ENCODE measurements around the gene PEMT.

The PEMT gene

DNA sequence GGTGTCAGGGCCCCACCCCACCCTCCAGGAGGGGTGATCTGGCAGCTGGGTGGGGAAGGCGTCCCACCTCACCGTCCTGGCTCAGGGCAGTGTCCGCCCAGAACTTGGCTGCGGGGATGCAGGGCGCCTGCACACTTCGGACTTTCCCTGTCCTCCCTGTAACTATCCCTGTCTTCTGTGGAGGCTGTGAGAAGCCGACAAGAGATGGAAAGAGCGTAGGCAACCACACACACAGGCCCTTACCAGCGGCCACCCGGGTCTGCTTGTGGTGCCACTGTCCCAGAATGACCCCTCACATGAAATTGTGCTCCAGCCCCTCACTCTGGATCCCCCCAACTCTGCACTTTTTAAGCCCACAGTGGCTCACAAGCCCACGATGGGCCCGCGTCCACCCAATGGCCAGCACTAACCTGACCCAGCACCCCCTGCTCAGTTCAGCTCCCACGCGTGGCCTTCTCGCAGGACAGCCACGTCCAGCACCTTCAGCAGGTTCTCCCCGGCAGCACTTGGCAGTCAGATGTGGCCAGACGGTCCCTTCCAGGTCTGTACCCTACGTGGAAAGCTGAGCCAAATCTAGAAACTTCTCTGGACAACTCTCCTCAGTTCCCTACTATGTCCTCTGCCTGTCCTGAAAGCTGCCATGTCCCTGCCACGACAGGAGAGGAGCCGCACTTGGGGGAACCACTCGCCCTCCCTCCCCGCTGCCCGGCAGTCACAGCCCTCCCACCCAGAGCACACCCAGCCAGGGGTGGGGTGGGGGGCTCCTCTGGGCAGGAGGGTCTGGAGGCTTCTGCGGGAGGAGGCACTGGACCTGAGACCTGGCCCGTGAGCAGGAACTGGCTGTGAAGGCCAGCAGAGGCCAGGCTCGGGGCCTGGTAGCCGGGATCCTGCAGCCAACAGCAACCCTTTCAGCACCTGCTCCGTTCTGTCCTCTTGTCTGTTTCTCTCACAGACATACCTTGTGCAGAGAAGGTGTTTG lies 38.0 kb downstream of the PEMT start:
- no peak for DNase-seq (ENCODE audit: low spot score)

DNA sequence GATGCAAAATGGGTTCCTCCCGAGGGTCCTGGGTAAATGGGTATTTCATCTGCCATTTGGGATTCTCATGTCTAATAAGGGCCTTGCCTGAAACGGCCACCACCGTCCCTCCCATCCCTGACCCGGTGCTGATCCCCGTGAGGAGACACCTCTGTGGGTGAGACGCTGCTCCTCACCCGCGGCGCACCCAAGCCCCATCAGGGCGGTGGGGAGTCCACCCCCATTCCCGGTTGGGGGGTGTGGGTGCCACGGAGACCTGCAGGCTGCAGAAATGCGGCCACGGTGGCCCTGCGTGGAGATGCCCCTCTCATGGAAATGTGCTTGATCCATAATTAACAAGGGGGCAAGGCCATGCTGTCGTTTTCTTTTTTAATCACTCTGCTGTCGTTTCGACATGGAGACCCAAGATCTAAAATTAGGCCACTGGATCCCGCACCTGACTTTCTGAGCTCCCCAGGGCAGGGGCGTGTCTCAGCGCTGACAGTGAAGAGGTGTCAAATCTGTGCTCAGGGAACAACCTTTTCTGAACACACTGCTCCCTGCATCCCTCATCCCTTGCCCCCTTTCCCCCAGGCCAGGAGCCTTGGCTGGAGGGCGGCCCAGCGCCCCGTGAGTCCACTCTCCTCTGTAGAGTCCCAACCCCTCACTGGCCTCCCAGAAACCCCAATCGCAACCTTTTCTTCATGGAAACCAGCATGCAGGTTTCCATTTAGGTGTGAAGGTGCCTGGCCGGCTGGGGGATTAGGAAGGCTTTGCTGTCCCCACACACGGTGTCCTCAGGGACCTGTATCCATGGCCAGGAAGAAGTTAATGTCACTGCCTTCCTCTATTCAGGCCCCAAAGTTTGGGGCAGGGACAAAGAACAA lies 38.9 kb downstream of the PEMT start:
- DNase-seq (ENCODE audit: low spot score), result no peak

DNA sequence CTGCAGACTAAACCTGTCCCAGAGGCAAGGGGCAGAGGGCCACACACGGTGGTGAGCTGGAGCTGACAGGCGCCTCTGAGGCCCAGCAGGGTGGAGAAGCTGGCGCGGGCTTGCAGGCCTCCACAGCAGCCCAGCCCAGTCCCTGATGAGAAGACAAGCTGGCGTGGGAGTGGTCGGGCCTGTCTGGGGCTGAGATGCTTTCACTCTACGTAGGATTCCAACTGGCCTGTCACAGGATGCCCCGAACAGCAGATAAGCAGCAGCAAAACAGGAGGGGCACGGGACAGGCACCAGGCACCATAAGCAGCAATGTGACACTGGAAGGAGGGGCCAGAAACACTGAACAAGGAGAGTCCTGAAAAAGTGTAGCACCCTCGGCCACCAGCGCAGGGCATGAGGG lies 40.1 kb downstream of the PEMT start:
- no peak for DNase-seq (ENCODE audit: low spot score)

DNA sequence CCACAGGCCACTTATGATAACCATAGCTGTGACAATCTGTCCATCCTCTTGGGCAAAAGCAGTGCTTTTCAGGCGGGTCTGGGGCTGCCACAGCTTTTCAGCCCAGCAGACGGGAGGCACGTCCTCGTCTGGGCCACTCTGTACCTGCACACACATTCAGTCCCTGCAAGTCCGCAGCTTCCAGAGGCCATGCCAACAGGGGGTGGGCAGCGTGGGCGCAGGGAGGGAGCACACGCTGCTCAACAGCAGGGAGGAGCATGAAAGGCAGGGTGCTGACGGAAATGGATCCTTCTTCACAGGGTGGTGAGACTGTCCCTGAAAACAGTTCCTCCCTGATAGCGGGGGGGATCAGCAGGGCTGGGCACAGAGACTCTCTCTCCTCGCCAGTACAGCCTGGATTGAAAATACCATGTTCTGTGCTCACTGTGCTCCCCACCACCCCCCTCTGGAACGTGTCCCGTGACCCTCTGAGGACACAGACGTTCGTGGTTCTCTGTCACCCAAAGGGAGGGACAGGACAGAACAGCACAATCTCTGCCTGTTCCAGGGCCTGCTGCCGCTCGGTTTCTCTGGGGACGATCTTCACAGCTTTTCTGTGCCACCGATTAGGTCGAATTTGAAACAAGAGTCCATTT lies 41.7 kb downstream of the PEMT start:
- DNase-seq (ENCODE audit: low spot score), result no peak

DNA sequence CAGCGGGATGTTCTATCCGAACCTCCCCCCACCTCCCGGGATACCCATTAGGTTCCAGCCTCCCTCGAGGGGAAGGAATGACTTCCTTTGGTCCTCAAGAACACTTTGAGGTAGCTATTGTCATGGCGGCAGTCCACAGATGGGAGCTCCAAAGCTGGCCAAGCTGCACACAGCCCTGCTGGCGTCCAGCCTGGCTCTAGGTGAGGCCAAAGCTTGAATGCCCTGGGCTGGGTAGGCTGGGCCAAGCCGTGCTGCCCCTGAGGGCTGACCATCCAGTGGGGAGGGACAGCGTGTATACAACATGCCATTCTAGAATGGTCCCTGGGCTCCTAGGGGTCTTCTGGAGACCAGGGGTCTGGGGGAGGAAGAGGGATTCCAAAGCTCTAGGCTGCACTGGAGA lies 43.5 kb downstream of the PEMT start:
- DNase-seq (ENCODE audit: low spot score), result no peak

DNA sequence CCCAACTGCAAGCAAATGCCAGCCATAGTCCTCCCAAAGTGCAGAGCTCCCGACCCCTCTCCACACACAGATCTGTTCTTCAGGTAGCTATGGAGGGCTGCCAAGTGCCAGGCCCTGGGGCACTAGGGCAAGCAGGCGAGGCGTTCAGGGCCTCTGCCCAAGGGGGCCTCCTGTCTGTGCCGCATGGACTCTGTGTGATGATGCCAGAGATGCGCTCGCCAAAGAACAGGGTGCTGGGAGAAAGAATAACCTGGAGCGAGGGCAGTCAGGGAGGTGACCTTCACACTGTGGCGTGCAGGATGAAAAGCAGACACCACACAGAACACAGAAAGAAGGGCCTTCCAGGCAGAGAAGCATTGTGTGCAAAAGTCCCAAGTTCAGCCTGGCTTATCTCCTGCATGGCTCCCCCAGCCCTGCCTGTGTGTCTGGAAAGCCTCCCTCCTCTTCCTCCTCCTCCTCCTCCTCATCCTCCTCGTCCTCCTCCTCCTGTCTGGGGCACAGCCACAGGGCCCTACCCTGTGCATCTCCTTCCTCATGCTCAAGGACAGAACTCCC lies 44.2 kb downstream of the PEMT start:
- no peak for DNase-seq (ENCODE audit: low spot score)

DNA sequence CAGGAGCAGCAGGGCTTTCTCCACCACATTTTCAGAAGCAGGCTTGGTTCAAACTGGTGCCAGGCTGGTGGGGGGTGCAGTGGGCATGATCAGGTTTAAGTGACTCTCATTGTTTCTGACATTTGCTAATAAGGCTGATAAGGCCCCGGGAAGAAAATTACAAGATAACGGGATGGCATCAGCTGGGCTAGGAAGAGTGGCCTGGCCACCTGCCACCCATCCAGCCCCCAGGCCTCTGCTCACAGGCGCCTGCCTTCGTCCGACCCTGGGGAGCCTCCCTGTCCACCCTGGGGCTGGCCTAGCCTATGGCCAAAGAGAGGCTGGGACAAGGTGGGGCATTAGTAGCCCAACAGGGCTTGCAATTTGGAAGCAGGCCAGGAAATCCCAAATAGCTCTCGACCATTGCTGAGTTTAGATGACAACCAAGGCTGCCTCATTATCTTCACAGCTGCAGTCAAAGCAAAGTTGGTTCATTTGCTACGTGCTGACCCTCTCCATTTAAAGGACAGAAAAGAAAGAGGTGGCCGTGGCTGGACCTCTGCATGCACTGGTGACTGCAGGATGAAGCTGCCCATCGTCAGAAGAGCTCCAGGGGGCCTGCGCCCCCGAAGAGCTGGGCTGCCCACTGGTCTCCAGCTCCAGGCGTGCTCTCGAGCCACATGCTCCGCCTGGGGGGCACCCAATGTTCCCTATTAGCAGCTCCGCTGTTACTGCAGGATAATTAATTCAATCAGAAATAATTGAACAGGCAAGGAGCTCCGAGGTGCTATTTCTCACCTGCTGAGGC lies 44.9 kb downstream of the PEMT start:
- DNase-seq (ENCODE audit: low spot score), result no peak

DNA sequence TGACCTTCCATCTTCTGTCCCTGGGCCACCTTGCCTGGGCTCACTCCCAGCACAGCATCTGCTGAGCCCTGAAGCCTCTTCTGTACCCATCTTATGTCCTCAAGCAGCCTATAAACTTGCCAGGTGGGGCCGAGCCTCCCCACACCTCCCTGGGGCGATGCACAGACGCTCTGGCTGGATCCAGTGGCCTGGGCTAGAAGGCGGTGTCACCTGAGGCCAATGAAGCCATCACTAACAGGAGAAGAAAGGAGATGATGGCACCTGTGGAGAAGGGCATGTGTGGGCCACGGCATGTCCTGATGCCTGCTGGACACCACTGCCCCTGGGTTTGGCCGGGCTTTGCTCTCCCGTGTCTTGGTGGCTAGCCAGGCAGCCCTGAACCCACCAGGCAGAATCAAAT lies 45.5 kb downstream of the PEMT start:
- DNase-seq (ENCODE audit: low spot score), result no peak

DNA sequence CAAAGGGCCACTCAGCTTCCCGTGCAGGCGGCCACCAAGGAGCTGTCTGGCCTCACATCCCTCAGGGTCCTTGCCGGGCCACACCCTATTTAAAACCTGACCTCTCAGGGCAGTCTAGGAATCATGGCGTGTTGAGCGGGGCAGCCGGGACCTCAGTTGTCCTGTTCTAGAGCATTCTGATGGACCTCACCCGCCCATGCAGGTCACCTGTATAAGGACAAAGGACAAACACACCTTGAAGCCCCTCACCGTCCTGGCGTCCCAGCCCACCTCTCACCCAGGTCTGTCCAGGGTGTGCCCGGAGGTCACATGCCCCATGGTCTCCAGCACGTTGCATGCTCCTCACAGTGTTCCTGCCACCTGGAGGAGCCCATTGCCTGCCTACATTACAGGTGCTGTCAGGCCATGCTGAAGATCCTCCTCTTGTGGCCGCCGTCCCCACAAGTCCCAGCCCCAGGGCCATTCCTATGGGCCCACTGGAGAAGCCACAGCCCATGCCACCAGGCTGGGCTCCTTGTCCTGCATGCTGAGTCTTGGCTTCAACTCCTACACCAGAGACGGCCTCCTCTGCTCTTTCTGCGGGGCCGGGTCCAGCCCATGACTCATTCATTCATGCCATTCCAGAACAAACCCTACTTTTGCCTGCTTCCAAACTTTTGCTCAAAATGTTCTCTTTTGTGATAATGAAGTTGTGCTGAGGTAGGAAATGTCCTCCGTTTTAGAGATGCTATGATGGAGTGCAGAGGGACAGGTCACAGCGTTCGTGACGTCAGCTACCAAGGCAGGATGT lies 46.3 kb downstream of the PEMT start:
- DNase-seq (ENCODE audit: low spot score), result no peak

DNA sequence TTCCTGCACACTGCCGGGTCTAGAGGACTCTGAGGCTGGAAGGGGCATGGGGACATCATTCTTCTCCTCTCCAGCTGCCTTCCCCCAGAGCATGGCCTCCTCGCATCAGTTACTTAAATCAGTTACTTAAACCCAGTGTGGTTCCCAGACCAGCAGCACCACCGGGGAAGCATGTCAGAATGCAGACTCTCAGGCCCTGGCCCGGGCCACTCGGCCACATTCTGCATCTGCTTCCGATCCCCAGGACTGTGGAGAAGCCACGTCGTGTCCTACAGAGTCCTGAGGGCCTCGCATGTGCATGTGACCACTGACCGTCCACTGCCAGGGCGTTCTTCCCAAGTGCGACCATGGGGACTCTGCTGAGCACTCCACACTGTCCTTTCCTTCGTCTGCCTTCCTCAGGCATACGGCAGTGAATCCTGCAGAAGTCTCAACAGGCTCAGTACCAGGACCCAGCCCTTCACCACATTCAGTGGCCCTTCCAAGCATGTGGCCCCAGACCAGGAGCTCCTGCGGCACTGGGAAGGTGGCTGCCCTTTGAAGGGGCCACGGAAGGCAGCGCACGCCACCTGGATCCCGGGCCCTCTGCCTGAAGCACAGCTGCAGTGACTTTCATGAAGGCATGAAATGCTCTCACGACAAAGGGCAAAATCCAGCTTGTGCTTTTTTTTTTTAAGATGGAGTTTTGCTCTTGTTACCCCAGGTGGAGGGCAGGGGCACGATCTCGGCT lies 48.4 kb downstream of the PEMT start:
- DNase-seq (ENCODE audit: low spot score), result no peak

DNA sequence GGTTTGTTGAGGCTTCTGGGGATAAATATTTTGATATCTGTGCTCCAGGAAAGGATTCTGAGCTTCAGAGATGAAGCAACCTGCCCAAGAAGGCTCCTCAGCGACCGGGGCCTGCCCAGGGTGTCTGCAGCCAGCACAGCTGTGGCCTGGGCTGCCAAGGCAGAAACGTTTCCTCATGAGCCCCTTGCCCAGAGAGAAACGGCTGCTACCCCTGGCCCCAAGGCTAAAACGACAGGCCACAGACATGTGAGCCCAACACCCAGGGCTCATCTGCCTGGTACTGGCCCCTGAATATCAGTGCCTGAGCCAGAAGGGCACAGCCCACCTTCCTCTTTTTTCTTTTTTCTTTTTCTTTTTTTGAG lies 49.9 kb downstream of the PEMT start:
- no peak for DNase-seq (ENCODE audit: low spot score)

DNA sequence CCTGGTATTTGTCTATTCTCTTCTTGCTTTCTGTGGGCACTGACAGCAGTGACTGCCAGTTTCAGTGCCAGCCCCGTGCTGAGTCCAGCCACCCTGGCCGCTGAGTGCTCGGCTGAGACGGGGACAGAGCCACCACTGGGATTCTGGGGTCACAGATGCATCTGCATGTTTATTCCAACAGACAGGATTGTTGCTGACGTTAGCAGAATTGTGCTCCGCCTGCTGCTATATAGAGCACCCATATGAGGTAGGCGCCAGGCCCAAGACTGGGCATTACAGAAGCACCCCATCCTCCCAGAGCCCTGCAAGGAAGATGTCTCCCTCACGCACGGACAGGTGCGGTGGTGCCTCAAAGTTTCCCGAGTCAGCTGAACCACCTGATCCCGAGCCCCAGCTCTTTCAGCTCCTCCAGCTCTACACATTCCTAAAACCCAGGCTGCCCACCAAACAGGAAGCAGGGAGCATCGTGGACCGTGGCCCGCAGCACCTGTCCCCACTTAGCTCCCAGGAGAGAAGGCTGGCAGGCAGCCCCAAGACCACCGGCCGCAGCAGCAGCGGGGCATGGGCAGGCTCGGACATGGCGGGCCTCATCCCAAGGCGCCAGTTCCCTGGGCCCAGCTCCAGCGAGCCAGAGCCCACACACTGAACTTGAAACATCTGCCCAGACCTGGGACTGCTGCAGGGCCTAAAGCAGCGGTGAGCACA lies 50.4 kb downstream of the PEMT start:
- no peak for DNase-seq (ENCODE audit: low spot score)

DNA sequence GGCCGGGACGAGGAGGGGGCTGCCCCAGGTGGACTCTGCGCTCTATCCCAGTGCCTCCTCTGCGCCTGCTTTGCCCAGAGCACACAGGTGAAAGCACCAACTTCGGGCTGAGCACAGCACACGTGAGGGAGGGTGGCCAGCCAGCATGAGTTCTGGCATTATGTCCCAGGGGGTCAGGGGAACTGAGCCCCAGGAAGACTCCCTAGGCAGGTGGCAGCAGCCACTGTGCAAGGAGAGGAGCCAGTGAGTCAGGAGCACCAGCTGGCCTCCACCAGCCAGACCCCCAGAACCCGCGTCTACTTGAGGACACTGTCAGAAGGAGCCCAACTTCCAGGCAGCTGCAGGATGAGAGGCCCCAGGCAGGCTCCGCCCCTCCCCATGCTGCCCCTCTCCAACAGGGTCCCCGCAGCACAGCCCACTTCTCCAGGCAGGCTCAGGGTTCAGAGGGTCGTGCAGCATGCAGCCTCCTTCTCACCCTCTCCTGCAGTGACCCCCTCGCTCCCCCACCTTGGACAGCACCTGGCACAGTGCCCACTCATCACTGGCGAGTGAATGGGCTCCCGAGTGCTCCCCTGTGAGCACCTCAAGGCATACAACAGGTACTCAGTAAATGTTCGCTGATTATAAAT lies 51.1 kb downstream of the PEMT start:
- no peak for DNase-seq (ENCODE audit: low spot score)

DNA sequence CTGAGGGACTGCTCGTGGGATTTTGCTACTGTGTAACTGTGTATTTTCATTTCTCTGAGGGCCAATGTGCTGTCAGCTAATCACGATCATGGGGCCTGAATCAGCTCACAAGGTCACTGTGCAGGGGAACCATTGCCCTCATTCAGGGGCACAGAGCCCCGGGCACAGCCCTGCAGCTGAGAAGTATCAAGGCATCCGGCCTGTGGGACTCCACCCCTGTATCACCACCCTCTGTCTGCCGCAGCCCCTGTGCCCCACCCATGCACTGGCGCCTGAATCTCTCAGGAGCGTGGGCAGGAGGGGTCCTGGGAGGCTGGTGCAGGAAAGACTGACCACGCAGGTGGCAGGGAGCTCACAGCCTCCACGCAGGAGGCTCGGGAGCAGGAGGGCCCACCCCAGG lies 51.9 kb downstream of the PEMT start:
- DNase-seq (ENCODE audit: low spot score), result no peak

DNA sequence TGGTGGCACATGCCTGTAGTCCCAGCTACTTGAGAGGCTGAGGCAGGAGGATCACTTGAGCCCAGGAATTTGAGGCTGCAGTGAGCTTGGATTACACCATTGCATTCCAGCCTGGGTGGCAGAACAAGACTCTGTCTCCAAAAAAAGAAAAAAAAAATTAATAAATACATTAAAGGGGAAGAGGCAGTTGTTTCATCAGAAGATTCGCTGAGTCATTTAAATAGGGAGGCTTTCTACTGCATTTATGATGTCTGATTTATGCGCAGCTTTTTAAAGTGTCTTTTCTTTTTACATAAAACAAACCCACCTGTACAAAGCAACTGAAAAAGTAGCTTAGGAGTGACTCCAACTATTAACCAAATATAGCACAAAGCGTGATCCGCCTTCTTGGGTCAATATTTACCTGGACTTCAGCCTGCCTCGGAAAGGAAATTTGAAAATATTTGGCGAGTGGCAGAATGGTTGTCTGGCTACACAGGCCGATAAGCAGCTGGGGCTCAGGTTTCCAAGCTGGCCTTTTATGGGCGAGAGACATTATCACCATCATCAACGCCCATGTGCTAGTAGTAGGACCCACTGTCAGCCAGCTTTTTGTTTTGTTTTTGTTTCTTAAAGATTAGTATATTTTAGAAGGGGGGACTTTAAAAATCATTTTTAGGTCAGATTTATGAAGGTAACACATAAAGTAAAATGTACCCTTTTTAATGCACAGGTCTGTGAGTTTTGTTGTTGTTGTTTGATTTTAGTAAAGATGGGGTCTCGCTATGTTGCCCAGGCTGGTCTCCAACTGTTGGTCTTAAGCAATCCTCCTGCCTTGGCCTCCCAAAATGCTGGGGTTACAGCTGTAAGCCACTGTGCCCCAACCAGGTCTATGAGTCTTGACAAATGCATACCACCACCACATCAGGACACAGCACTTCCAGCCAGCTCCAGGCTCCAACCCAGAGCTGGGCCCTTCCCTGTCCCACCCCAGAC lies 52.8 kb downstream of the PEMT start:
- DNase-seq (ENCODE audit: low spot score), result no peak

DNA sequence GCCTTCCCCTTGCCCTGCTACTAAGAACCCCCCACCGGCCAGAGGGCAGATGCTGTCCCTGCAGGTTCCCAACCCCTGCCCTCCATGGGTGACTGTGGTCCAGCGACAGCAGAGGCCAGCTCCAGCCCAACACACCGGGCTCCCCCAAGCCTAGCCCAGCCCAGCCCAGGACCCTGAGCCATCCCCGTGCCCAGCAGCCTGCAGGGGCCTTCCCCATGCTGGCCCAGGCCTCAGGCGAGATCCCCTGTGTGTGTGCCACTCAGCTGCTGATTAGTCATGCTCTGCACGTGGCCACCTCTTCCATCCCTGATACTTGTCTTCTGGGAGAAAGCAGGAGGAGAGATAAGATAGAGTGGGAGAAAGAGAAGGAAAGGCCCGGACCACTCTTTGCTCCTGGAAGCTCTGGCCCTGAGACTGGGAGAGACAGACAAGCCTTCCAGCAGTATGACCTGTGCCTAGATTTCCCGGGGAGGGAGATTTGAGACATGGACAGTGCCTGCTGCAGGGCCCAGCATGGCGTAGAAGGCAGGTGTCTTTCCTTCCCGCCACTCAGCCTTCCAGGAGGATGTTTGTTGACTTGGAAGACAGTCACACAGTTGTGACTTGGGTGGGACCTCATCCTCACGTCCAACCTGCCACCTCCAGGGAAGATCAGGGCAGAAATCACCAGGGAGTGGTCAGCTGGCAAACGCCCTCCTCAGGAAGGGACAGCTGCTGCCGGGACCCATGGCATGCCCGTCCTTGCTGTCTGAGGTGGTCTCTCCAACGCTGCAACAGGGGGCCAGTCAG lies 54.0 kb downstream of the PEMT start:
- no peak for DNase-seq (ENCODE audit: low spot score)

DNA sequence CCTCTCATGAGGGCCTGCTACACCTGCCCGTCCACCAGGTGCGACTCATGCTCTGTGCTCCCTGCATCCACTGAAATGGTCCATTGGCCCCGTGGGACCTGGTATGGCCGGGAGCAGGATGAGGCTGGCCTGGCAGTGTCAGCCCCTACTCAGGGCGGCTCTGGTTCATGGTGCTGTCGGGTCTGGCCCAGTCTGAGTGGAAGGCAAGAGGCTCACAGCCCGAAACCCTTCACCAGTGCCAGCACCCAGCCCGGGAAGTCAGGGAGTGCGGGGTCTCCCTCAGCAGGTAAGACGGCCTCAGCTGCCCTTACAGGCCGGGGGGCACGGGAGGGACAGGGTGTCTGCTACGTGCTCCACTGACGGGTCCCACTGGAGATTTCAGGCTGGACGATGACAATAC lies 54.8 kb downstream of the PEMT start:
- no peak for DNase-seq (ENCODE audit: low spot score)

Measured in kidney tubule cell (primary cell).